GM21737 (cell line): ENCODE results near the gene C1QTNF3.
"Not testable (repeated sequence)": the region's sequence is repeated elsewhere in the genome, so short reads cannot be mapped to it uniquely, and the experiment has no call there.

ENCODE experiments used
- ATAC-seq: cut with Tn5 transposase; IDR thresholded peaks from one replicate; pipeline ENCODE4 v1.9.1; 2021; ENCODE audit warnings: mild to moderate bottlenecking, moderate library complexity; ENCODE audit not compliant: unreplicated experiment

C1QTNF3 gene, protein sequence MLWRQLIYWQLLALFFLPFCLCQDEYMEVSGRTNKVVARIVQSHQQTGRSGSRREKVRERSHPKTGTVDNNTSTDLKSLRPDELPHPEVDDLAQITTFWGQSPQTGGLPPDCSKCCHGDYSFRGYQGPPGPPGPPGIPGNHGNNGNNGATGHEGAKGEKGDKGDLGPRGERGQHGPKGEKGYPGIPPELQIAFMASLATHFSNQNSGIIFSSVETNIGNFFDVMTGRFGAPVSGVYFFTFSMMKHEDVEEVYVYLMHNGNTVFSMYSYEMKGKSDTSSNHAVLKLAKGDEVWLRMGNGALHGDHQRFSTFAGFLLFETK

DNA sequence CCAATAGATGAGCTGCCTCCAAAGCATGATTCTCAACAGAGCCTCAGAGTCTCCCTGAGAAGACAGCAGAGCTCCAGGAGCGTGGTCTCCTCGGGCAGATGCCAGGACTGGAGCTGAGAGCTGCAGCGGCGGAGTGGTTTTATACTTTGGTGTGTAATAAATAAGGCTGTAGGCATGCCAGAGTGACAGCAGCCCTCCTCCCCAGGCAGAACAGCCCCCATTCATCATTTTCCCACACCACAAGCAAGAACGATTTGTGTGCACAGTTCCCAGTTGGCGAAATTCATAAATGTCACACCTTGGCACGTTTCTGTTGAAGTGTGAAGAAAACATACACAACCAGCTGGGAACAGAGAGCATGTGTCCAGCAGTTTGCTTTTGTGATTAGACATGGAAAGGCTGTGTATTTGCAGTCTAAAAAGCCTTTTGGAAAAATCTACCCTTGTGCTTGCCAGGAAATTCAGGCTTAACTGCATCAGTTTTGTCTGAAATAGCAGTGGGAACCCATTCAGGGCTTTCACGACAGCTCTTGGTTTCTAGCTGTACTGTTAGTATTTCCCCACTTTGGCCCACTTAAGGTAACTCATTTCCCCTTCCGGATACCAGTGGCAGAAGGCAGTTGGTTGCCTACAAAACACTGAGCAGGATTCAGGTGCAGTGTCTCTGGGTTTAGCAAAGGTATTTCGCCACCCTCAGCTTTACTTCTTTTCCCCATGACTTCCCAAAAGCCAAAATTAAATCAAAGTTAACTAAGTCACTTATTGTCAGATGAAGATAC, at the start of gene C1QTNF3:
Gene C1QTNF3, minus strand, starts transcription at position 115 of the 778 bp plus-strand sequence. Its CDS starts 88 bp downstream, at position 27.
- ATAC-seq, result no peak

DNA sequence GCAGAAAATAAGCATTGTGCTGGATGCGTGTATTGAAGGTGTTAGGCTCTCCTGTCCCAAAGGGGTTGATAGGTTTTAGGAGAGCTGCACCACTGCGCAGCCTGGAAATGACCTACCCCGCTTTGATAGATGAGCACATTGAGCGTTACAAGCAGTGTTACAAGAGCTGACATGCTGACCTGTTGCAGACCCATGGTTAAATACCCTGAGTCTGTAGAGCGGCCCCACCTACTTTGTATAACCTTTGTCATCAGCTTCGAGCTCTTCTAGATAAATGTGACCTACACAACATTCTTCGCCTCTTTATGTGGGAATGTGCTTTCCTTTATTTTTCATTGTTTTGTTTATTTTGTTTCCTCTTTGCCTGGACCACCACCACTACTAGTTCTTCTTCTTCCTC, 48.0 kb upstream of the C1QTNF3 start:
- ATAC-seq, result not testable (repeated sequence)

- not testable (repeated sequence) for ATAC-seq
Measured at GRCh38 chr5:34089802-34090201, 46.8 kb upstream of the C1QTNF3 start.

DNA sequence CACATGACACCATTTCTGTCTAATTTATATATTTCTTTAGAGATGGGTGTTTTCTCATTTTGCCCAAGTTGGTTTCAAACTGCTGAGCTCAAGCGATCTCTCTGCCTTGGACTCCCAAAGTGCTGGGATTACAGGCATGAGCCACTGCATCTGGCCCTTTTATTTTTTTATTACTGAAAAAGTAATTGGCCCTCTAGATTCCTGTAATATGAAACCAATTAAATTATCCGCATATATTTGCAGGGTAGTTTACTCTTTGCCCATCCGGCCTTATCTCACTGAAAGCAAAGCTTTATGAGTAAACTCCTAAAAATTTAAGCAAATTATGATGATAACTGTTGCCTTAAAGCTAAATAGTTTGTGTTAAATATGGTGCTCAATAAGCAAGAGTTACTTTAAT, 44.7 kb upstream of the C1QTNF3 start:
- ATAC-seq, result not testable (repeated sequence)

DNA sequence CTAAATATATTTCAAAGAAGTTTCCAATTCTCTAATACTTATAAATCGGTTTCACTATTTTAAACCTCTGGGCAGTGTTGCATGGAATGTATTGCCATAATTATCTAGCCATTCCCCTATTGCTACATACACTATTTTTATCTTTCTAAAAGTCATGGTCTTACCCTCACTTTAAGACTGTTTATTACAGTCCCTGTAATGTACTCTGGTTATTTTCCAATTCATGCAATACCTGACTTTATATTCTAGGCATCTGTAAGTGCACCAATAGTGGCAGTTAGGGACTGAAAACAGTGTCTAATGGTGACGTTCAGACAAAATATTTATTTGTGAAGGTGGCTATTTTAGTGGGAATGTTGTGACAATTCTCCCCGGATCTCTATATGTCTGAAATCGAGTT, 40.9 kb upstream of the C1QTNF3 start:
- ATAC-seq, result not testable (repeated sequence)

DNA sequence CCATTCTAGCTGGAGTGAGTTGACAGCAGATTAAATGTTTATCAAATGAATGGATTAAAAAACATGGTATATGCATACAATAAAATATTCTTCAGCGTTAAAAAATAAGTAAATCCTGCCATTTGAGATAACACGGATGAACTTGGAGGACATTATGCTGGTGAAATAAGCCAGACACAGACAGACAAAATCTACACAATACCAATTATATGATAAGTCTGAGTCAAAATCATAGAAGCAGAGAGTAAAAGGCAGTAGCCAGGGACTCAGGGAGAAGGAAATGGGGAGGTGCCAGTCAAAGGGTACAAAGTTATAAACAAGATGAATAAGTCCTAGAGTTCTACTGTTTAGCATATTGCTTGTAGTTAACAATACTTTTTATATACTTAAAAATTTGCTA, 36.5 kb upstream of the C1QTNF3 start:
- not testable (repeated sequence) for ATAC-seq

DNA sequence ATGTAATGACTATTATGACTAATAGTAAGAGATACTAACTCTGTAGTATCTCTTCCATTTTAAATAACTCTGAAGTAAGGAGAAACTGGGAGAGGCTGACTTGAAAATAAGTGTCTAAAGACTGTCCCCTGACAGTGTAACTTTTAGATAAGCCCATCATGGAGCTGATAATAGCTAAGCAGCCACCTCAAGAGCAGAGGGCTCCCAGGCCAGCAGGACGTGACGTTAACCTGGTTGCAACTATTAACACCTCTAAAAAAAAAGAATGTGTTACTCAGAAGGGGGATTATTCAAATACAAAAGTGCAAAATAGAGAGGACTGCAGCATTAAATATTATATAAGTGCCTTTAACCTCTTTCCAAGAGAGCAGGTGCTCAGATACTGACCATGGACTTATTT, 34.6 kb upstream of the C1QTNF3 start:
- not testable (repeated sequence) for ATAC-seq

DNA sequence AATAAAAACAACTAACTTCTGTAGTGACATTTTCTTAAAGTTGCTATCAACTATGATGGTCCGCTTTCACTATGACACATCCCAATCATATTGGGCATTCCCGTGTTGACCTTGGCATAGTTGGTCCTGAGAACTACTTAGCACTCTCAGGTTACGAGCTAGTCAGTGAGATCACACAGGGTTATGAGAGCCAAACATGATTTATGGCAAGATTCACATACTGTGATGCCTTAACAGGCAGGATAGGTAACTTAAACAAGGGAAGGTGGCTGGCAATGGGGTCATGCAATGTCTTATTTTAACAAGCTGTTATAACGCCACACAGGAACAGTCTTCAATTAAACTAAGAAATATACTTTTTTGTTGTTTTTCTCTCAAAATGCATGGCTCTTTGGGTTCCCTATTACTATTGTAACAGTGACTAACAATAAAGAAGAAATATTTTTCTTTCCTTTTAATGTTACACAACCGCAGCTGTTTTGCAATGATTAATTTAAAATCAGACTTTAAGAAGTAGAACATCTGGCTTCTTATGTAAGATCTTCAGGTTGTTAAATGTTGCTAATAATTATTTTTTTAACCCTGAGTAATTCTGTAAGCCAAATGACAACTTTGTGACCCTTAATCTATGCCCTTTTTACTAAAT, 33.8 kb upstream of the C1QTNF3 start:
- not testable (repeated sequence) for ATAC-seq

- ATAC-seq, result not testable (repeated sequence)
Measured at GRCh38 chr5:34074472-34074871, 31.5 kb upstream of the C1QTNF3 start.

GRCh38 chr5:34074071-34074470, 31.1 kb upstream of the C1QTNF3 start:
- ATAC-seq, result not testable (repeated sequence)

DNA sequence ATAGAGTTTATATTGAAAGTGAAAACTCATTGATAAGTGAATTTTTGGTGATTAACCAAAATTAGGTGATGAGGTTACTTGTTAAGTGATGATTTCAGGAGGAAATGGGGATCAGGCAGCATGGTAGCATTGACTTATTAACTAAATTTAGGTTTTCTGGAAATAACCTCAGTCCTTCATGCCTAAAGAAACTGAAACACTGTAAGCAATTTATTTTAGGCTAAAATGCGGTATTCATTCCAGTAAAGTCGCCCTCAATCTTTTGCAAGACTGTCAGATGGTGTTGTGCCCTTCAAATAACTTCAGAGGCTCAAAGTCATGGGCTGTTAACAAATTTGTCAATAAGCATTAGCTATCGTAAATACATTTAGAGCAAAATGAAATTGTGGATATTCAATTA, 27.6 kb upstream of the C1QTNF3 start:
- not testable (repeated sequence) for ATAC-seq

DNA sequence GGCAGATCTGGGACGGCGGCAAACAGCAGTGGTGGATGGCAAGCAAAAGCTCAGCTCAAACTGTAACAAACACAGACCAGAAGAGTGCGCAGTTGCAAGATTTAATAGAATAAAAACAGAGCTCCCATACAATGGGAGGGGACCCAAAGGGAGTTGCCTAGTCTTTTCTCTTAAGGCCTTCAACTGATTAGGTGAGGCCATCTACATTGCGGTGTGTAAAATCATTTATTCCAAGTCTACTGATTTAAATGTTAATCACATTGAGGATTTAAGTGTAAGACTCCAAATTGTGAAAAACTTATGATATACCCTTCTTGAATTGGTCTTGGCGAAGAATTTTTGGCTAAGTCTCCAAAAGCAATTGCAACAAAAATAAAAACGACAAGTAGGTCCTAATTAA, 21.6 kb upstream of the C1QTNF3 start:
- no peak for ATAC-seq

- ATAC-seq, result no peak
Measured at GRCh38 chr5:34062419-34062818, 19.4 kb upstream of the C1QTNF3 start.

GRCh38 chr5:34061993-34062392, 19.0 kb upstream of the C1QTNF3 start:
- ATAC-seq, result no peak

- no peak for ATAC-seq
Measured at GRCh38 chr5:34059977-34060376, 17.0 kb upstream of the C1QTNF3 start.

DNA sequence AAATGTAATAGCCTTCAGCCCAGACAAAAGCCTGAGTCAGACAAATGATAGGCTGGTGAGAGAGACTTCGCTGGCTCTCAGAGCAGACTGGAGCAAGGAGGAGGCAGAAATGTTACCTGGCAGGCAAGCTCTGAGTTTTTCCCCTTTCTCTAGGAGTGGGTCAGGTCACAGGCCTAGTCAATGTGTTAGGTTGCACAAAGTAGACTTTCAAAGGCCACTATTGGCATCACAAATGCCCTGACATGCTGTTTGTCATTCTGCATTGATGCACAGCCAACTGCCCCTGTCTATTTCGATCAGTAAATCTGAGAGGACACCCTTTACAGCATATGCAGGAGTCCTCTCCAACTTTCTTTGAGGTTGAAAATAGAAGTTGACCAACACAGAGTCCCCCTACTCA, 15.5 kb upstream of the C1QTNF3 start:
- ATAC-seq, result no peak

DNA sequence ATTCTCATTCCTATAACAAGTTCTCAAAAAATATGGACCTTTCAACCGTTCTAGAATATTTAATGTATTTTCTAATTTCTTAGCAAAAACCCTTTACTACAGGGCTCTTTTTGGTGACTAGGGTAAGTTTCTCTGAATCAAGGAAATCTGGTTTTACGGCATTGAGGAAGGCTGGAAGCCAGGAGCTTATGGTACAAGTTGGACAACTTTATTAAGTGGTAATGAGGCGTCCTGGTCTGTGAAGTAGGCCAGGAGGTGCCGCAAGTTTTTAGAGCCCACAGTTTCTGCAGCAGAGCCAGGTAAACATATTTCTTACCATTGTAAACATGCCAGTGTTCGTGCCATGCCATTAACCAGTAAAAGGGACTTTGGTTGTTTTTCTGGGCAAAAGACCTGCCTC, 14.6 kb upstream of the C1QTNF3 start:
- no peak for ATAC-seq

DNA sequence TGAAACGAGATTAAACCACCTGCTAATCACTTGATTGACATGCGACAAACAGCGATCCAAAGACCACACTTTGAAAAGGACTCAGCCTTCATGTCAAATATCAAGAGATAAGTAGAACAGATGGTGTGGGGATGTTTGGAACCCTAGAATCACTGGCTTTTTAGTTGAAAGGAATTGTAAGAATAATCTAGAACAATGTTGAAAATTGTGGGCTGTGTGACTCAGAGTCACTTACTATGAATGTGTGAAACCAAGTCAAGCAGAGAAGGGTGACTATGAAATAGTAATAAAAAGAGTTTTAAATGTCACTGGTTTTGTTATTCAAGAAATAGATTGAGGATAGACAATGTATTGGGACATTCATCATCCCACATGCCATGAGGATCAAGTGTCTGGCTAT, 14.1 kb upstream of the C1QTNF3 start:
- no peak for ATAC-seq

DNA sequence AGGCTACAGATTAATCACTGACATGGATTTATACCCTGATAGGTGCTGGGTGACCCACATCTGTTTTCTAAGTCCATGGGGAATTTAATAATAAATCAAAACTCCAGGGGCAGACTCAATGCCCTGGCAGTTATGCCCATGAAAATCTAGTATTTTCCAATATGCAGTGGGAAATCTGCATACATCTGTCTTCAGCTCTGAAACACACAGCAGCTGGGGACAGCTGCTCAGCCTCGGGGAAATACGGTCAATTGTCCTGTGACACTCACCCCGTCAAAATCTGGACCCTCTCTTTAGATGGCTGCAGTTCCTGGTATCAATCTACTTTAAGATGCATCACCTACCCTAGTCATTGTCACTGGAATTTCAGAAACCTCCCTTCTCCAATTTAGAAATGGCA, 12.7 kb upstream of the C1QTNF3 start:
- no peak for ATAC-seq

GRCh38 chr5:34054400-34054729, 11.4 kb upstream of the C1QTNF3 start:
- ATAC-seq, result no peak

- ATAC-seq, result no peak
Measured at GRCh38 chr5:34053571-34054399, 10.8 kb upstream of the C1QTNF3 start.
